GM23338 (cell line): ENCODE results near the gene COX14. TPM values are rescaled to one million over a fixed set of nuclear protein-coding genes. Genes with fewer than 3 reads are reported as not detected.

Experiments used
- ATAC-seq: fragments of 200-7000 bp; cut with Tn5 transposase; 3 replicates; pipeline ENCODE4 v1.9.1; 2020
- DNase-seq: peaks from one replicate; pipeline ENCODE4 v3.0.0-alpha.2; 2015; ENCODE audit warnings: low spot score
- H2AFZ ChIP-seq: fragments of 200-600 bp; sonication (generic); 2 replicates; pipeline ENCODE4 v1.8.0; 2016; ENCODE audit warnings: antibody characterized with exemption, mild to moderate bottlenecking, moderate library complexity
- H3F3A ChIP-seq: fragments of 200-600 bp; sonication (generic); replicated peaks from 2 replicates; pipeline ENCODE4 v1.8.0; 2017; ENCODE audit warnings: antibody characterized with exemption, mixed run types, low read depth
- H3K27ac ChIP-seq: fragments of 200-600 bp; sonication (generic); 2 replicates; pipeline ENCODE4 v1.6.1; 2016; ENCODE audit warnings: low read depth
- H3K27me3 ChIP-seq: fragments of 200-600 bp; sonication (generic); 2 replicates; pipeline ENCODE4 v1.8.0; 2016; ENCODE audit warnings: mild to moderate bottlenecking, mixed run types, moderate library complexity; ENCODE audit not compliant: insufficient read depth
- H3K36me3 ChIP-seq: fragments of 200-600 bp; sonication (generic); 2 replicates; pipeline ENCODE4 v1.8.0; 2016; ENCODE audit warnings: mild to moderate bottlenecking; ENCODE audit not compliant: insufficient read depth
- H3K4me1 ChIP-seq: fragments of 200-600 bp; sonication (generic); 2 replicates; pipeline ENCODE4 v1.8.0; 2016; ENCODE audit warnings: mild to moderate bottlenecking, moderate library complexity; ENCODE audit not compliant: insufficient read depth
- H3K4me2 ChIP-seq: fragments of 200-600 bp; sonication (generic); 2 replicates; pipeline ENCODE4 v1.7.1; 2017; ENCODE audit warnings: mixed run types
- H3K4me3 ChIP-seq: fragments of 200-600 bp; sonication (generic); 2 replicates; pipeline ENCODE4 v1.6.1; 2016; ENCODE audit warnings: mixed run types
- H3K79me2 ChIP-seq: fragments of 200-600 bp; sonication (generic); replicated peaks from 2 replicates; pipeline ENCODE4 v1.8.0; 2017; ENCODE audit warnings: mild to moderate bottlenecking; ENCODE audit not compliant: insufficient read depth
- H3K9me2 ChIP-seq: fragments of 200-600 bp; sonication (generic); 2 replicates; pipeline ENCODE4 v1.8.0; 2017; ENCODE audit not compliant: insufficient read depth
- H4K20me1 ChIP-seq: fragments of 200-600 bp; sonication (generic); replicated peaks from 2 replicates; pipeline ENCODE4 v1.8.0; 2017; ENCODE audit warnings: mild to moderate bottlenecking; ENCODE audit not compliant: insufficient read depth
- H3K27ac Mint-ChIP-seq: 2 replicates; pipeline ENCODE4 v1.8.0; 2020; ENCODE audit warnings: inconsistent platforms, mild to moderate bottlenecking, moderate library complexity, mixed read lengths
- H3K27me3 Mint-ChIP-seq: 3 replicates; pipeline ENCODE4 v1.8.0; 2022; ENCODE audit warnings: low read depth, mild to moderate bottlenecking, moderate library complexity, mixed read lengths, inconsistent platforms; ENCODE audit not compliant: insufficient read depth, poor library complexity
- H3K36me3 Mint-ChIP-seq: 3 replicates; pipeline ENCODE4 v1.8.0; 2021; ENCODE audit warnings: low read depth, mild to moderate bottlenecking, inconsistent platforms, moderate library complexity, mixed read lengths
- H3K4me1 Mint-ChIP-seq: 3 replicates; pipeline ENCODE4 v1.8.0; 2020; ENCODE audit warnings: mild to moderate bottlenecking, inconsistent platforms, mixed read lengths
- H3K4me3 Mint-ChIP-seq: 3 replicates; pipeline ENCODE4 v1.8.0; 2021; ENCODE audit warnings: moderate library complexity, mild to moderate bottlenecking, inconsistent platforms, mixed read lengths
- H3K9me3 Mint-ChIP-seq: 3 replicates; pipeline ENCODE4 v1.8.0; 2020; ENCODE audit warnings: moderate library complexity, mild to moderate bottlenecking, inconsistent platforms, mixed read lengths
- CREB1 ChIP-seq: fragments of 250-450 bp; sonication (Bioruptor Pico); IDR thresholded peaks from 2 replicates; pipeline ENCODE4 v1.5.0; 2020; ENCODE audit warnings: low read depth, mild to moderate bottlenecking, moderate library complexity
- EZH2 ChIP-seq: fragments of 200-600 bp; sonication (generic); IDR thresholded peaks from one replicate; pipeline ENCODE4 v1.8.0; 2017; ENCODE audit warnings: antibody characterized with exemption, mild to moderate bottlenecking, low read depth; ENCODE audit not compliant: unreplicated experiment
- EZH2phosphoT487 ChIP-seq: fragments of 200-600 bp; sonication (generic); IDR thresholded peaks from one replicate; pipeline ENCODE4 v1.8.1; 2018; ENCODE audit warnings: antibody characterized with exemption; ENCODE audit not compliant: unreplicated experiment
- JUNB ChIP-seq: IDR thresholded peaks from one replicate; pipeline ENCODE4 v1.6.1; 2016; ENCODE audit warnings: antibody characterized with exemption; ENCODE audit not compliant: unreplicated experiment
- STAT1 ChIP-seq: IDR thresholded peaks from one replicate; pipeline ENCODE4 v1.6.1; 2016; ENCODE audit warnings: antibody characterized with exemption; ENCODE audit not compliant: unreplicated experiment
- ZNF114 ChIP-seq: fragments of 250-450 bp; sonication (Bioruptor Pico); IDR thresholded peaks from 2 replicates; pipeline ENCODE4 v1.5.0; 2020; ENCODE audit warnings: mild to moderate bottlenecking, moderate library complexity
- ZNF331 ChIP-seq: fragments of 250-450 bp; sonication (Bioruptor Pico); IDR thresholded peaks from 2 replicates; pipeline ENCODE4 v1.5.0; 2020; ENCODE audit warnings: low read depth, mild to moderate bottlenecking, moderate library complexity
- polyA plus RNA-seq: library from polyadenylated mRNA; unstranded; fragments of >200 nt; fragmentation: Nextera tagmentation; extraction: Ambion mirVana; gene quantifications from 2 replicates; pipeline ENCODE4 v1.2.1, GENCODE V29; 2016
- total RNA-seq: library from RNA; depleted of rRNA; stranded (reverse); fragments of >200 nt; shearing (Covaris generic); gene quantifications from 2 replicates; pipeline ENCODE4 v1.2.3, GENCODE V29; 2014
- TF ChIP-seq, protein P1 (sequence below): fragments of 250-450 bp; sonication (Bioruptor Pico); IDR thresholded peaks from 2 replicates; pipeline ENCODE4 v1.5.0; 2020; ENCODE audit warnings: mild to moderate bottlenecking, moderate library complexity
- TF ChIP-seq, protein P2 (sequence below): IDR thresholded peaks from 2 replicates; pipeline ENCODE4 v1.6.1; 2016; ENCODE audit warnings: antibody characterized with exemption

COX14 gene
- total and polyA plus RNA-seq, 2 experiments from 2014 or later = 43.7 to 73.5 TPM

DNA sequence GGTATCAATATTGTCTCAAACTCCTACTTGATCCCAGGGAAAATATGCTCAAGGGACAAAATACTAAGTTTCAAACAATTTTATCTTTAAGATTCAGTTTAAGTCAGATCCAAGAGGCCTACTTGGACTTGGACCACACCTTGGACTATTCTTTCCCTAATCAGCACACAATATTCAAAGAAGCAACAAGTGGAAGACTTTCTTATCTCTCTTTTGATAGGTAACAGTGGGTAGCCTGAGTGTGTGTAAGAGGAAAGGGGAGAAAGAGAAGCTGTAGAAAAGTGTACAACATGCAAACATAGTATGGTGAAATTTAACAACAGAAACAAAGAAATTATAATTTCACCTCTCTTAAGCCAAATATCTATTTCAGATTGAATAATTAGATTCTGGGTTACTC lies 48.6 kb downstream of the COX14 start (continued):
- TF ChIP-seq EZH2 (no peak), EZH2phosphoT487 (no peak), ZNF114 (CRISPR knock-in tag) (no peak), ZNF331 (CRISPR knock-in tag) (no peak), JUNB (no peak), CREB1 (no peak)
- TF ChIP-seq, protein P1, sequence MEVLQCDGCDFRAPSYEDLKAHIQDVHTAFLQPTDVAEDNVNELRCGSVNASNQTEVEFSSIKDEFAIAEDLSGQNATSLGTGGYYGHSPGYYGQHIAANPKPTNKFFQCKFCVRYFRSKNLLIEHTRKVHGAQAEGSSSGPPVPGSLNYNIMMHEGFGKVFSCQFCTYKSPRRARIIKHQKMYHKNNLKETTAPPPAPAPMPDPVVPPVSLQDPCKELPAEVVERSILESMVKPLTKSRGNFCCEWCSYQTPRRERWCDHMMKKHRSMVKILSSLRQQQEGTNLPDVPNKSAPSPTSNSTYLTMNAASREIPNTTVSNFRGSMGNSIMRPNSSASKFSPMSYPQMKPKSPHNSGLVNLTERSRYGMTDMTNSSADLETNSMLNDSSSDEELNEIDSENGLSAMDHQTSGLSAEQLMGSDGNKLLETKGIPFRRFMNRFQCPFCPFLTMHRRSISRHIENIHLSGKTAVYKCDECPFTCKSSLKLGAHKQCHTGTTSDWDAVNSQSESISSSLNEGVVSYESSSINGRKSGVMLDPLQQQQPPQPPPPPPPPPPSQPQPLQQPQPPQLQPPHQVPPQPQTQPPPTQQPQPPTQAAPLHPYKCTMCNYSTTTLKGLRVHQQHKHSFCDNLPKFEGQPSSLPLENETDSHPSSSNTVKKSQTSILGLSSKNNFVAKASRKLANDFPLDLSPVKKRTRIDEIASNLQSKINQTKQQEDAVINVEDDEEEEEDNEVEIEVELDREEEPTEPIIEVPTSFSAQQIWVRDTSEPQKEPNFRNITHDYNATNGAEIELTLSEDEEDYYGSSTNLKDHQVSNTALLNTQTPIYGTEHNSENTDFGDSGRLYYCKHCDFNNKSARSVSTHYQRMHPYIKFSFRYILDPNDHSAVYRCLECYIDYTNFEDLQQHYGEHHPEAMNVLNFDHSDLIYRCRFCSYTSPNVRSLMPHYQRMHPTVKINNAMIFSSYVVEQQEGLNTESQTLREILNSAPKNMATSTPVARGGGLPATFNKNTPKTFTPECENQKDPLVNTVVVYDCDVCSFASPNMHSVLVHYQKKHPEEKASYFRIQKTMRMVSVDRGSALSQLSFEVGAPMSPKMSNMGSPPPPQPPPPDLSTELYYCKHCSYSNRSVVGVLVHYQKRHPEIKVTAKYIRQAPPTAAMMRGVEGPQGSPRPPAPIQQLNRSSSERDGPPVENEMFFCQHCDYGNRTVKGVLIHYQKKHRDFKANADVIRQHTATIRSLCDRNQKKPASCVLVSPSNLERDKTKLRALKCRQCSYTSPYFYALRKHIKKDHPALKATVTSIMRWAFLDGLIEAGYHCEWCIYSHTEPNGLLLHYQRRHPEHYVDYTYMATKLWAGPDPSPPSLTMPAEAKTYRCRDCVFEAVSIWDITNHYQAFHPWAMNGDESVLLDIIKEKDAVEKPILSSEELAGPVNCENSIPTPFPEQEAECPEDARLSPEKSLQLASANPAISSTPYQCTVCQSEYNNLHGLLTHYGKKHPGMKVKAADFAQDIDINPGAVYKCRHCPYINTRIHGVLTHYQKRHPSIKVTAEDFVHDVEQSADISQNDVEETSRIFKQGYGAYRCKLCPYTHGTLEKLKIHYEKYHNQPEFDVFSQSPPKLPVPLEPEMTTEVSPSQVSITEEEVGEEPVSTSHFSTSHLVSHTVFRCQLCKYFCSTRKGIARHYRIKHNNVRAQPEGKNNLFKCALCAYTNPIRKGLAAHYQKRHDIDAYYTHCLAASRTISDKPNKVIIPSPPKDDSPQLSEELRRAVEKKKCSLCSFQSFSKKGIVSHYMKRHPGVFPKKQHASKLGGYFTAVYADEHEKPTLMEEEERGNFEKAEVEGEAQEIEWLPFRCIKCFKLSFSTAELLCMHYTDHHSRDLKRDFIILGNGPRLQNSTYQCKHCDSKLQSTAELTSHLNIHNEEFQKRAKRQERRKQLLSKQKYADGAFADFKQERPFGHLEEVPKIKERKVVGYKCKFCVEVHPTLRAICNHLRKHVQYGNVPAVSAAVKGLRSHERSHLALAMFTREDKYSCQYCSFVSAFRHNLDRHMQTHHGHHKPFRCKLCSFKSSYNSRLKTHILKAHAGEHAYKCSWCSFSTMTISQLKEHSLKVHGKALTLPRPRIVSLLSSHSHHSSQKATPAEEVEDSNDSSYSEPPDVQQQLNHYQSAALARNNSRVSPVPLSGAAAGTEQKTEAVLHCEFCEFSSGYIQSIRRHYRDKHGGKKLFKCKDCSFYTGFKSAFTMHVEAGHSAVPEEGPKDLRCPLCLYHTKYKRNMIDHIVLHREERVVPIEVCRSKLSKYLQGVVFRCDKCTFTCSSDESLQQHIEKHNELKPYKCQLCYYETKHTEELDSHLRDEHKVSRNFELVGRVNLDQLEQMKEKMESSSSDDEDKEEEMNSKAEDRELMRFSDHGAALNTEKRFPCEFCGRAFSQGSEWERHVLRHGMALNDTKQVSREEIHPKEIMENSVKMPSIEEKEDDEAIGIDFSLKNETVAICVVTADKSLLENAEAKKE = no peak
- TF ChIP-seq, protein P2, sequence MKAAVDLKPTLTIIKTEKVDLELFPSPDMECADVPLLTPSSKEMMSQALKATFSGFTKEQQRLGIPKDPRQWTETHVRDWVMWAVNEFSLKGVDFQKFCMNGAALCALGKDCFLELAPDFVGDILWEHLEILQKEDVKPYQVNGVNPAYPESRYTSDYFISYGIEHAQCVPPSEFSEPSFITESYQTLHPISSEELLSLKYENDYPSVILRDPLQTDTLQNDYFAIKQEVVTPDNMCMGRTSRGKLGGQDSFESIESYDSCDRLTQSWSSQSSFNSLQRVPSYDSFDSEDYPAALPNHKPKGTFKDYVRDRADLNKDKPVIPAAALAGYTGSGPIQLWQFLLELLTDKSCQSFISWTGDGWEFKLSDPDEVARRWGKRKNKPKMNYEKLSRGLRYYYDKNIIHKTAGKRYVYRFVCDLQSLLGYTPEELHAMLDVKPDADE = no peak

DNA sequence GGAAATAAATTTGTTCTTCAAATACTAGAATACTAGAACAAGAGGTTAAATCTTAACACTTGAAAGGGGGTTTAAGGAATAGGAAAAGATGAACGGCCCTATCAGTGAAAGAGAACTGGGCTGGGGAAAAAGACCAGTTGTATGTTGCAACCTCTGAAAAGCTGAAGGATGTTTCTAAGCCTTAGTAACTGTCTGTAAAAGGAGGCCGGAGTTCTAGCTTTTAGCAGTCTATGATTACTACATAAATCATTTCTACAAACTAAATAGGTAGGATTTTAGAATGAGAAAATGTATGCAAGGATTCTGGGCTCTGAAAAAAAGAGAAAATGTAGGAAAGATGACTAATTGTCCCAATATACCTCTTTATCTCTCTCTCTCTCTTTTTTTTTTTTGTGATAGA lies 50.2 kb downstream of the COX14 start:
- H3K27me3 Mint-ChIP-seq = peaks cover 2% of the 10 kb centered on the region
- Histone ChIP-seq H3K79me2 (peaks cover 94% of the 10 kb centered on the region), H3F3A (peaks cover 15% of the 10 kb centered on the region), H3K27ac (no peak overlapping the region), H3K9me2 (no peaks in the 10 kb centered on the region), H3K4me2 (no peak overlapping the region), H2AFZ (no peak overlapping the region), H3K36me3 (no peaks in the 10 kb centered on the region), H3K4me3 (no peak overlapping the region), H3K4me1 (peaks cover 18% of the 10 kb centered on the region; the same call in 1 of the 2 replicates), H4K20me1 (peaks cover 25% of the 10 kb centered on the region), H3K27me3 (no peaks in the 10 kb centered on the region)
- peaks cover 15% of the 10 kb centered on the region for H3K4me1 Mint-ChIP-seq
- H3K4me3 Mint-ChIP-seq = no peak overlapping the region
- no peak for DNase-seq
- no peak overlapping the region for H3K27ac Mint-ChIP-seq
- ATAC-seq = no peak
- peaks cover 23% of the 10 kb centered on the region for H3K36me3 Mint-ChIP-seq
- no peak for TF ChIP-seq STAT1
- no peaks in the 10 kb centered on the region for H3K9me3 Mint-ChIP-seq
